Neural cell (in vitro differentiated cells): ENCODE results near the gene SPECC1.

Source experiments
- CTCF ChIP-seq: fragments of 450-650 bp; IDR thresholded peaks from 2 replicates; pipeline ENCODE4 v1.5.1; 2014; ENCODE audit warnings: antibody characterized with exemption, mild to moderate bottlenecking, moderate library complexity; ENCODE audit not compliant: poor library complexity, severe bottlenecking
- POLR2AphosphoS5 ChIP-seq: IDR thresholded peaks from 2 replicates; pipeline ENCODE4 v1.6.1; 2012
- RAD21 ChIP-seq: fragments of 450-650 bp; conservative IDR thresholded peaks from 2 replicates; pipeline ENCODE4 v1.6.1; 2014; ENCODE audit warnings: antibody characterized with exemption, mild to moderate bottlenecking, moderate library complexity

DNA sequence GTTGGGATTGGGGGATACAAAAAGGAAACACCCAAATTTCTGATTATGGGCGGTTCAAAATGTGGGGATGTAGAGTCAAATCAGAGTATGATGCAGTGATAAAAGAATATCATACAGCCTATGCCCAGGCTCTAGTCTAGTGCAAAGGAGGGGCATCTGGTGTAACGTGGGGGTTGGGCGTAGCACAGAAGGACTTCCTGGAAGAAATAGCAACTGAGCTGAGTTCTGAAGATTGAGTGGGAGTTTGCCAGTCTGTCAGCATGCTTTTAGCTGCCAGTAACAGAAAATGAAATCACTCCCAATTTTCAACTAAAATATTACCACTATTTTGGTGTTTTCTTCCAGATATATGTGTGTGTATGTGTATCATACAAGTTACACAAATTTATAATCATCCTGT is 196.9 kb downstream of the SPECC1 start:
- no peak for TF ChIP-seq CTCF
- no peak for TF ChIP-seq RAD21
- no peak for TF ChIP-seq POLR2AphosphoS5
